Panc1 (cell line): ENCODE measurements around the gene CIPC. TPM values are rescaled to one million over a fixed set of nuclear protein-coding genes. Genes with fewer than 3 reads are reported as not detected.

Experiments used
- ATAC-seq: fragments of 200-7000 bp; cut with Tn5 transposase; 2 replicates; pipeline ENCODE4 v1.9.1; 2020; ENCODE audit warnings: mild to moderate bottlenecking, moderate library complexity
- BruUV-seq: library from RNA; stranded (reverse); fragments of 400-500 nt; replicated peaks from 2 replicates; lab custom pipeline; 2021; lab: Mats Ljungman, UMichigan
- CTCF ChIA-PET: fragments of 300-600 bp; sonication (Branson Sonifier 250); formaldehyde crosslinking; loops from one replicate; lab custom pipeline; 2022; ENCODE audit warnings: antibody characterized with exemption; lab: Charles Lee
- POLR2A ChIA-PET: fragments of 300-600 bp; sonication (Branson Sonifier 250); formaldehyde crosslinking; loops from one replicate; lab custom pipeline; 2022; ENCODE audit warnings: antibody characterized with exemption; lab: Charles Lee
- DNase-seq: peaks from one replicate; pipeline ENCODE4 v3.0.0-alpha.2; 2010; ENCODE audit warnings: low read depth, low spot score
- H3K27ac ChIP-seq: 2 replicates; pipeline ENCODE4 v1.5.1; 2011; ENCODE audit warnings: mild to moderate bottlenecking, low read length, inconsistent platforms
- H3K27me3 ChIP-seq: fragments of 200-500 bp; sonication (Bioruptor generic); 2 replicates; pipeline ENCODE4 v1.6.0; 2014; ENCODE audit warnings: low read length, inconsistent platforms; ENCODE audit not compliant: control insufficient read depth, insufficient read depth
- H3K36me3 ChIP-seq: fragments of 200-500 bp; sonication (Bioruptor generic); 2 replicates; pipeline ENCODE4 v1.5.1; 2014; ENCODE audit warnings: inconsistent platforms, mild to moderate bottlenecking, low read length, moderate library complexity; ENCODE audit not compliant: control insufficient read depth, insufficient read depth
- H3K4me1 ChIP-seq: 2 replicates; pipeline ENCODE4 v1.5.1; 2011; ENCODE audit warnings: inconsistent platforms, mild to moderate bottlenecking, low read length, moderate library complexity; ENCODE audit not compliant: control insufficient read depth, insufficient read depth
- H3K4me3 ChIP-seq, 2 experiments: 2 replicates each; pipeline ENCODE4 v1.5.1; 2011 to 2012; ENCODE audit warnings: low read depth in 2 of 2, low read length in 2 of 2, mild to moderate bottlenecking in 2 of 2, inconsistent platforms in 1 of 2, moderate library complexity in 1 of 2
- H3K9me3 ChIP-seq: fragments of 200-500 bp; sonication (Bioruptor generic); 2 replicates; pipeline ENCODE4 v1.5.1; 2014; ENCODE audit warnings: low read depth, mild to moderate bottlenecking, inconsistent platforms, low read length, moderate library complexity; ENCODE audit not compliant: control insufficient read depth, insufficient read depth
- POLR2AphosphoS5 ChIP-seq: IDR thresholded peaks from 2 replicates; pipeline ENCODE4 v1.6.1; 2012; ENCODE audit warnings: mild to moderate bottlenecking, low read depth, low read length, moderate library complexity
- SIN3A ChIP-seq: IDR thresholded peaks from 2 replicates; pipeline ENCODE4 v1.6.1; 2012; ENCODE audit warnings: low read depth, mild to moderate bottlenecking, low read length, moderate library complexity, borderline replicate concordance; ENCODE audit not compliant: insufficient read depth
- TCF7L2 ChIP-seq: IDR thresholded peaks from 2 replicates; pipeline ENCODE4 v1.6.1; 2011; ENCODE audit warnings: mild to moderate bottlenecking, low read depth, low read length, inconsistent platforms
- in situ Hi-C: cut with HindIII; loops from 2 replicates; pipeline ENCODE4 v1.10.0; 2016; ENCODE audit warnings: low sequenced_read_pairs, low pct_unique_long_range_greater_than_20kb
- intact Hi-C: fragments of 100-400 bp; cut with micrococcal nuclease; formaldehyde crosslinking; loops from one replicate; pipeline ENCODE4 v1.10.0; 2022; ENCODE audit not compliant: unreplicated experiment
- total RNA-seq: library from RNA; stranded (reverse); gene quantifications from one replicate; pipeline ENCODE4 v1.2.1, GENCODE V29; 2021; ENCODE audit not compliant: unreplicated experiment
- TF ChIP-seq, protein P1 (sequence below), 2 experiments: IDR thresholded peaks; 2 replicates each; pipeline ENCODE4 v1.6.1; 2011 to 2012; ENCODE audit warnings: low read depth in 2 of 2, control low read depth in 1 of 2, low read length in 1 of 2, mild to moderate bottlenecking in 1 of 2, moderate library complexity in 1 of 2; ENCODE audit not compliant: insufficient read depth in 1 of 2
- TF ChIP-seq, protein P2 (sequence below): fragments of 450-650 bp; IDR thresholded peaks from 2 replicates; pipeline ENCODE4 v1.5.1; 2017; ENCODE audit warnings: mild to moderate bottlenecking

CIPC gene
- total RNA-seq, 1 experiment from 2014 or later: 20.3 TPM

DNA sequence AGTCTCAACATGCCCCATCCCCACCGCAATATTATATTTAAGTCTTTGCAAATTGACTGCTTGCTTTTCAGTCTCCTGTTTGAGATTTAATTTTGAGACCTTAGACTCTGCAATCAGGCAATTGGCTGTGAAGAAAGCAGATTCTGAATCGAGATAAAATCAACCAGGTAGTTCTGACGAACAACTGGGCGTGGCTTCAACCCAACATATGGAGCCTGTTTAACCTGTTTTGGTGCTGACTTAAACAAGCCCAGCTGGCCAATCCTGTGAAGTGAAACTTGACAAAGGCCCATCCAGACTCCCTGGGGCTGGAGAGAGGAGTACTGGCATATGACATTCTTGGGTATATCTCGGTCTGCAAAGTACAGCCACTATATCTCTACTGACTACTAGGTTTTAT, 9.8 kb upstream of the CIPC start:
- TF ChIP-seq SIN3A (no peak), POLR2AphosphoS5 (no peak), TCF7L2 (no peak)
- TF ChIP-seq, protein P1, sequence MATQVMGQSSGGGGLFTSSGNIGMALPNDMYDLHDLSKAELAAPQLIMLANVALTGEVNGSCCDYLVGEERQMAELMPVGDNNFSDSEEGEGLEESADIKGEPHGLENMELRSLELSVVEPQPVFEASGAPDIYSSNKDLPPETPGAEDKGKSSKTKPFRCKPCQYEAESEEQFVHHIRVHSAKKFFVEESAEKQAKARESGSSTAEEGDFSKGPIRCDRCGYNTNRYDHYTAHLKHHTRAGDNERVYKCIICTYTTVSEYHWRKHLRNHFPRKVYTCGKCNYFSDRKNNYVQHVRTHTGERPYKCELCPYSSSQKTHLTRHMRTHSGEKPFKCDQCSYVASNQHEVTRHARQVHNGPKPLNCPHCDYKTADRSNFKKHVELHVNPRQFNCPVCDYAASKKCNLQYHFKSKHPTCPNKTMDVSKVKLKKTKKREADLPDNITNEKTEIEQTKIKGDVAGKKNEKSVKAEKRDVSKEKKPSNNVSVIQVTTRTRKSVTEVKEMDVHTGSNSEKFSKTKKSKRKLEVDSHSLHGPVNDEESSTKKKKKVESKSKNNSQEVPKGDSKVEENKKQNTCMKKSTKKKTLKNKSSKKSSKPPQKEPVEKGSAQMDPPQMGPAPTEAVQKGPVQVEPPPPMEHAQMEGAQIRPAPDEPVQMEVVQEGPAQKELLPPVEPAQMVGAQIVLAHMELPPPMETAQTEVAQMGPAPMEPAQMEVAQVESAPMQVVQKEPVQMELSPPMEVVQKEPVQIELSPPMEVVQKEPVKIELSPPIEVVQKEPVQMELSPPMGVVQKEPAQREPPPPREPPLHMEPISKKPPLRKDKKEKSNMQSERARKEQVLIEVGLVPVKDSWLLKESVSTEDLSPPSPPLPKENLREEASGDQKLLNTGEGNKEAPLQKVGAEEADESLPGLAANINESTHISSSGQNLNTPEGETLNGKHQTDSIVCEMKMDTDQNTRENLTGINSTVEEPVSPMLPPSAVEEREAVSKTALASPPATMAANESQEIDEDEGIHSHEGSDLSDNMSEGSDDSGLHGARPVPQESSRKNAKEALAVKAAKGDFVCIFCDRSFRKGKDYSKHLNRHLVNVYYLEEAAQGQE (IDR thresholded peaks at IDR 0.05; ENCODE audit: insufficient read depth in 1 of 2, low read depth in 2 of 2, low read length in 1 of 2): no peak
- TF ChIP-seq, protein P2, sequence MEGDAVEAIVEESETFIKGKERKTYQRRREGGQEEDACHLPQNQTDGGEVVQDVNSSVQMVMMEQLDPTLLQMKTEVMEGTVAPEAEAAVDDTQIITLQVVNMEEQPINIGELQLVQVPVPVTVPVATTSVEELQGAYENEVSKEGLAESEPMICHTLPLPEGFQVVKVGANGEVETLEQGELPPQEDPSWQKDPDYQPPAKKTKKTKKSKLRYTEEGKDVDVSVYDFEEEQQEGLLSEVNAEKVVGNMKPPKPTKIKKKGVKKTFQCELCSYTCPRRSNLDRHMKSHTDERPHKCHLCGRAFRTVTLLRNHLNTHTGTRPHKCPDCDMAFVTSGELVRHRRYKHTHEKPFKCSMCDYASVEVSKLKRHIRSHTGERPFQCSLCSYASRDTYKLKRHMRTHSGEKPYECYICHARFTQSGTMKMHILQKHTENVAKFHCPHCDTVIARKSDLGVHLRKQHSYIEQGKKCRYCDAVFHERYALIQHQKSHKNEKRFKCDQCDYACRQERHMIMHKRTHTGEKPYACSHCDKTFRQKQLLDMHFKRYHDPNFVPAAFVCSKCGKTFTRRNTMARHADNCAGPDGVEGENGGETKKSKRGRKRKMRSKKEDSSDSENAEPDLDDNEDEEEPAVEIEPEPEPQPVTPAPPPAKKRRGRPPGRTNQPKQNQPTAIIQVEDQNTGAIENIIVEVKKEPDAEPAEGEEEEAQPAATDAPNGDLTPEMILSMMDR: no peak
- no TSS peak for BruUV-seq
- intact Hi-C loops (no loop called here), in situ Hi-C loops (no loop called here)
- ChIA-PET CTCF (no interaction called here), POLR2A (no interaction called here)
- ATAC-seq (no peak), DNase-seq (no peak)
- Histone ChIP-seq H3K4me1 (no peaks in the 10 kb centered on the region), H3K27me3 (no peaks in the 10 kb centered on the region), H3K9me3 (peaks cover 5% of the 10 kb centered on the region; the same call in 1 of the 2 replicates), H3K4me3 (no peak overlapping the region), H3K27ac (no peak overlapping the region), H3K36me3 (no peaks in the 10 kb centered on the region)

DNA sequence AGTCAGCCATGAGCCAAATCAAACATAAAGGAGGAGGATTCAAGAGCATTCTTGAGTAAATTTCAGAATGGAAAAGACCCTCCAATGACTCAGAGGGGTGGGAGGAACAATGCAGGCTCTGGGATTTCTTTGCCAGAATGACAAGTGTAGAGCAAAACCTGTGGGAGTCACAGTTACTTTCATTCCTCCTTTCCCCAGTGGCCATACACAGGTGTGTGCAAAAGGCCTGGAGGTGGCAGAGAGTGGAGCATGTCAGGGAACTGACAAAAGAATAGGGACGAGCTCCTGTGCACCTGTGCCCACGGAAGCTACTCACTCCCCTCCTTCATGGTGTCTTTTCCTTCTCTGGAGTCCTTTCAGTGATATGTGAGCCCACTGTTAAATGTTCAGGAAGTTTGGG, 9.4 kb upstream of the CIPC start:
- no peaks in the 10 kb centered on the region for H3K36me3 ChIP-seq
- ChIA-PET POLR2A (interaction anchor here (0.6 kb wide), 1 partner anchor 152 kb away, joined by 5 read pairs; no protein-coding TSS in a partner anchor), CTCF (no interaction called here)
- no peak overlapping the region for H3K4me3 ChIP-seq
- no peak for ATAC-seq
- no peak overlapping the region for H3K27ac ChIP-seq
- no peaks in the 10 kb centered on the region for H3K4me1 ChIP-seq
- intact Hi-C loops: no loop called here
- in situ Hi-C loops: no loop called here
- TF ChIP-seq SIN3A: no peak
- TF ChIP-seq, protein P2: no peak
- no peak for TF ChIP-seq TCF7L2
- TF ChIP-seq, protein P1 (IDR thresholded peaks at IDR 0.05; ENCODE audit: insufficient read depth in 1 of 2, low read depth in 2 of 2, low read length in 1 of 2): no peak
- no peak for TF ChIP-seq POLR2AphosphoS5
- no peak for DNase-seq
- no peaks in the 10 kb centered on the region for H3K27me3 ChIP-seq
- no TSS peak for BruUV-seq
- peaks cover 5% of the 10 kb centered on the region; the same call in 1 of the 2 replicates for H3K9me3 ChIP-seq
